T-helper 9 cell (primary cell): ENCODE data around the gene ARRB2.
A peak's percentile ranks its signal among the peaks of the same experiment; 100 is the strongest.

Experiments
- DNase-seq: peaks from one replicate; pipeline ENCODE4 v3.0.0-alpha.2; 2020

Gene ARRB2

DNA sequence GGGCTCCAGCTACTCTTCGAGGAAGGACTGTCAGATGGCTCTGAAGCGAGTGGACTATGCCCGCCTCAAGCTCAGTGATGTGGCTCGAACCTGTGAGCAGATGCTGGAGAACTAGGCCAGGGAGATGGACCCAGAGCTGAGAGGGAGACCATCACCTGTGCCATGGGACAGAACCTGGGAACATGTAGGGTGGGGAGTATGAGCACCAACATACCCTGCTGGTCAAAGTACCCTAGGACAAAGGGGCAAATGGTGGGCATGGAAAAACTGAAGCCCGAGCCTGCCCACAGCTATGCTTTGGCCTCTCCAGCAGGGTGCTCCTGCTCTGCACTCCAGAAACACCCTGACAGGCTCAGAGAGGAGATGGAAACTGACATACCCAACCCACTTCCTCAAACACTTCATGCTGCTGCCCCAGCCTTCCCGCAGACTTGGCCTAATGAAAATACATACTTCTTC lies 22.7 kb downstream of the ARRB2 start:
- no peak for DNase-seq

DNA sequence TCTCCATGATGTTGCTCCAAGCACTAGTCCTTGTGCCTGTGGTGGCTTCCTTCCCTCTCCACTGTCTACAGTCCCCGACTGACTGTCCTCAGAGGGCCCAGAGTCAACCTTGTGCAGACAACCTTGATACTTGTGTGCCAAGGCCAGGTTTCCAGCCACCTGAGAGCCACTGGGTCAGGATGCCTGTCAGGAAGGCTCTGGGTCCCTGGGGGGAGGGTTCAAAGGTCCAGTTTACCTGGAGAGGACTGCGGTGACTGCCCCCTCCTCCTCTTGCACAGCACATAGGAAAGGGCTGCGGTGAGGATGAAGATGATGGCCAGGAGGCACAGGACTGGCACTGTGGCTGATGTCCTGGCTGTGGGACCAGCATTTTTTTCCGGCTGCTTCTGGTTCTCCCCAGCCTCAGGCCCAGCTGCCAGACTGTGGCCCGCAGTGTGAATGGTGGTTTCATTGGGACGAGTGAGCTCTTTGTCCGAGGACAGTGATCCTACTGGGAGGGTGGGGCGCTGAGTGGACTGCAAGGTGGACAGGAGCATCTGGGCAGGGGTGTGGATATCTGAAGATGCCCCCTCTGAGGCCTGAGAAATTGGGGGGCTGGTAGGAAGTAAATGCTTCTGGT lies 24.5 kb downstream of the ARRB2 start:
- DNase-seq: no peak

DNA sequence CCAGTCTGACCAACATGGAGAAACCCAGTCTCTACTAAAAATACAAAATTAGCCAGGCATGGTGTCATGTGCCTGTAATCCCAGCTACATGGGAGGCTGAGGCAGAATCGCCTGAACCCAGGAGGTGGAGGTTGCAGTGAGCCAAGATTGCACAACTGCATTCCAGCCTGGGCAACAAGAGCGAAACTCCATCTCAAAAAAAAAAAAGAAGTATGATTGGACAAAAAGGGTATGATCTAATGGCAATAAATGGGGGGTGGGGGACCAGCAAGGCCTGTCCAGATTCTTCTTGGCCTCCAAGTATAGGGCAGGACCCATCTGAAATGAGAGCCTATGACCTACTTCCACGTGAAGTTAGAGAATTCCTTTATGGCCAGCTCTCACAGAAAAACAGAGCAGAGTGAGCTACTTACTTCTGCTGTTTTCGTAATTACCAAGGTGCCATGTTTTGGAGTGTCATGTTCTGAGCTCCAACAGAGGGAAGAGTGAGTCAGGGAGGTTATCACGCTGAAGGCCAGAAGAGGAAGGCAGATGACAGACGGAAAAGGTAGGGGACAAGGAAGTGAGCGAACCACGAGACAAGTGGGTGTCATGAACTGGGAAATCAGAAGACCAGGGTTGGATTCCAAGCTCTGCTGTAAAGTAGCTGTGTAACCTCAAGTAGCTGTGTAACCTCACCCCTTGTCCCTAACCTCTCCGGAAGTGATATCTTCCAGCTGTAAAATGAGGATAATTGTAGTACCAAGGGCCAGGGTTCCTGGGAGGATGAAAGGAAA lies 25.6 kb downstream of the ARRB2 start:
- DNase-seq: no peak

DNA sequence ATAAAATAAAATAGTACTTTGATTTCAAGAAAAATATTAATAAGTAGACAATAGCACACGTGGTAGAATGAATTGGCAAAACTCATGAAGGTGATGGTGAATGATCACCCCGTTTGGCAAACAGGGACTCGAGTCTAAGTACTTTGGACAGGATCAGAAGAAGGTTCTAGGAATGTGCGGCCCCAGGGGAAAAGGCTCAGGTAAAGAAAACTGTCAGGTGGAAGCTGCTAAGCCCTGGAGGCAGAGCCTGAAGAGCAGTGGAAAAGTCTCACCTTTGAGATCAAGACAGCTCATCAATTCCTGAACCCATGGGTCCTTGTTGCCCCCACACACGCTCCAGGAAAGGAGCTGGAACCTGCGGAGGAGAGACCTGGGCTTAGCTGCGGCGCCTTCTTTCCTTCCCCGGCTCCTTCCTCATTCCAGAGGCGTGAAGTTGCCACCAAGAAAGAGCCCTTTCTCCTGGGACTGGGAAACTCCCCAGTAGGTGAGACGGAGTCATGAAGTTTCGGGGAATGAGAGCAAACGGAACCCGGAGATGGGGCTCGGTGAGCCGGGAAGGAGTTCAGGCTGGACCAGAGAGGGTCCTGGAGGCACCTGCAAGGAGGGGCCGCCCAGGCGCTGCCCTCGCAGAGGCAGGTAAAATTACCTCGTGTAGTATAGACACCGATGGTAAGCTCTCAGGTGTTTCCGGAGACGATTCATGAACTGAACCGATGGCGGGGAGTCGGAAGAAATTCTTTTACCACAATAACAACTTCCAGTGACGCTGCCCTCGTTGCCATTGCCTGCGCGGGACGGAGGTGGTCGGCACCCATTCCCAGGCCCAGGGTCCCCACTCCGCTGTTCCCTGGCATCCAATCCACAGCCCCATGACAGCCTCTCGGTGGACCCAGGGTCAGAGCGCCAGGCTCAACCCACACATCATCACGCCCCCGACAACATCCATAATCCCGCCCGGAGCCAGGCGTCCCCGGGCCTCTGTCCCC lies 28.0 kb downstream of the ARRB2 start:
- DNase-seq: no peak

DNA sequence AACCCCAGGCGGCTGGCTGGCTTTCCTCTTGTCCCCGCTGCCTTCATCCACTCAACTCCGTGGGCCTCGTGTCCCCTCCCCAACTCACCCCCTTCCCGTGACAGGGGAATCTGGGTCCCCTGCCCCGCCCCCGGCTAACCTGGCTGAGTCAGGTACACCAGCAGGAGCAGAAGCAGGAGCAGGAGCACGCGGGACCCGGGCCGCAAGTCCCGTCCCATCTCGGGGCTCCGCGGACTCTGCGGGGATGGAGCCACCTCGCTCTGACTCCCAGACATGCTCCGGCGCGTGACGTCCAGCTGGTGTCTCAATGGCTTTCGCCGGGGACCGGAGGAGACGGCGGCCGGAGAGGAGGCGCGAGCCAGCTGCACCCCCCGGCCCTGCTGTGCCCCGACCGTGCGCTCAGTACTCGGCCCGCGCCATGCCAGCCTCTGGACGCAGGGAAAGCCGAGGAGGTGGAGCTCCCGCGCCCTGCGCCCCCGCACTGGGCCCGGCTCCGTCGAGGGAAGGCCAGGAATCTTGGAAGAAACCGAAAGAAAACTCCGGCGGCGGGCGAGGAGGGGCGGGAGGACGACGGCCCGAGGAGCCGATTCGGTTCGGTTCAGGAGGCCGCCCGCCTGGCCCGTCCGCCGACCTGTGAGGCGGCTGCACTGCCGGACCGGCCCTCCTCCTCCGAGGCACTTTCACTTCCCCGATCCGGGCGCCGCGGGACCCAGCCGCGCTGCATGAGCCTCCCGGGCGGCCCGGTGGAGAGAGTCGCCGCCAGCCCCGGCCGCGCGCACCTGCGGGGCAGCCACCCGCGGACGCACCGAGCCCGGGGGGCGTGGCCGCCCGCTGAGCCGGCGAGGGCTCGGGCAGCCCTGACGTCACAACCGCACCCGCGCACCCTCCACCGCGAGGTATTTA lies 28.9 kb downstream of the ARRB2 start, which contains the start of the genes CXCL16 and ZMYND15:
TSS of gene CXCL16 (minus strand) at position 807 of the 903 bp plus-strand sequence. CDS start at position 218, 589 bp downstream.
TSS of gene ZMYND15 (plus strand) at position 712 of the 903 bp plus-strand sequence. CDS start 716 bp downstream, outside the sequence.
- DNase-seq: peak; percentile 63

DNA sequence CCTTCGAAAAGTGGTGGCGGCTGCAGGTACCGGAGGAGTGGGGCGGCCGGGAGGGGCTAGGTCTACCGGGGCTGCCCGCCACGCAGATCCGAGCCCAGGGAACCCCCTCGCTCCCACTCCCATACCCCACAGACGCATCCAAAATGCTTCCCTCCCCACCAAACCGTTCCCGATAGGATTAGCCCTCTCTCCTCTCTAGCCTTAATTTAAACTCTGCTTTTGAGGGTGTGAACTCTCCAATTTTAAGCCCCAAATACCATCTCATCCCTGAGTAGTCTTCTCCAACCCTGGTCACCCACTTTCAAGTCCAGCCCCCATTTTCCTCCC lies 29.6 kb downstream of the ARRB2 start:
- no peak for DNase-seq

DNA sequence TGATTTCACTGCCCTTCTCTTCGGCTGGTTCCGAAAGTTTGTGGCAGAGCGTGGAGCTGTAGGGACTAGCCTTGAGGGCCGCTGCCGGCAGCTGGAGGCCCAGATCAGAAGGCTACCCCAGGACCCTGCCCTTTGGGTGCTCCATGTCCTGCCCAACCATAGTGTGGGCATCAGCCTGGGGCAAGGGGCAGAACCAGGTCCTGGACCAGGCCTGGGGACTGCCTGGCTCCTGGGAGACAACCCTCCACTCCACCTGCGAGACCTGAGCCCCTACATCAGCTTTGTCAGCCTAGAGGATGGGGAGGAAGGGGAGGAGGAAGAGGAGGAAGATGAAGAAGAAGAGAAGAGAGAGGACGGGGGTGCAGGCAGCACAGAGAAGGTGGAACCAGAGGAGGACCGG lies 30.2 kb downstream of the ARRB2 start:
- no peak for DNase-seq

DNA sequence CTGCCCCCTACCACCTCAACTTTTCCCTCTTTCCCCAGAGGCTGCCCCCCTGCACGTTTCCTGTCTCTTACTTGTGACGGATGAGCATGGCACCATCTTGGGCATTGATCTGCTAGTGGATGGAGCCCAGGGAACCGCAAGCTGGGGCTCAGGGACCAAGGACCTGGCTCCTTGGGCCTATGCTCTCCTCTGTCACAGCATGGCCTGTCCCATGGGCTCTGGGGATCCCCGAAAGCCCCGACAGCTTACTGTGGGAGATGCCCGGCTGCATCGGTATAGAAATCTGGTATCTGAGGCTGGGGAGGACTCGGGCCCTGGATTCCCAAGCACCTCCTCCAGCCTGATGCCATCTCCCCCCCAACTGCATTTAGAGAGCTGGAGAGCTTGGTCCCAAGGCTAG lies 31.1 kb downstream of the ARRB2 start:
- no peak for DNase-seq

DNA sequence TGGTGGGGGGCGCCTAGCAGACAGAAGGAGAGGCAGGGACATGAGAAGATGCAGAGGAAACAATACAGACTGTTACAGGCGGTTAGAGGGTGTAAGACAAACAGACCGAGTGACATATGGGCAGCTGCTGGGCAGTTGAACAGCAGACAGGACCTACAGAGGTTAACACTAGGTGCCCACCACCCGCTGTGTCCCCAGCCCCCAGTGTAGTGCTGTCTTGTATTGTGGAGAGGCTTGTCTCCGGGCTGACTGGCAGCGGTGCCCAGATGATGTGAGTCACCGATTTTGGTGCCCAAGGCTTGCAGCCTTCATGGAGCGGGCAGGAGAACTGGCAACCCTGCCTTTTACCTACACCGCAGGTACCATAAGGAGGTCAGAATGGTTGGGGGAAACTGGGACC lies 31.7 kb downstream of the ARRB2 start:
- DNase-seq: no peak

DNA sequence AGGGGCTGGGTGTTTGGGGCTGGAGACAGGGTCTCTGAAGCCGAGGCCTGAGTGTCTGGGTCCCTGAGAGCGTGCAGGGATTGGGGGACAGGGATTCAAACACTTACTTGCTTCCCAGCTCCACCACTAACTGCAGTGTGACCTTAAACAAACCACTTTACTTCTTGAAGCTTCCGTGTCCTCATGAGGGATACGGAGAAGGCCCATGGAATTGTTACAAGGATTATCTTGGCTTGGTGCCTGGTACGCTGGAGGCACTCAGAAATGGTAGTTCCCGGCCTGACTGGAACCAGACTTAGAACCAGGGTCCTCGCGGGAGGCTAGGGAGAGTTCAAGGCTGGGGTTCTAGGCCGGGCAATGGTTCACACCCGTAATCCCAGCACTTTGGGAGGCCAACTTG lies 32.2 kb downstream of the ARRB2 start:
- DNase-seq: no peak

DNA sequence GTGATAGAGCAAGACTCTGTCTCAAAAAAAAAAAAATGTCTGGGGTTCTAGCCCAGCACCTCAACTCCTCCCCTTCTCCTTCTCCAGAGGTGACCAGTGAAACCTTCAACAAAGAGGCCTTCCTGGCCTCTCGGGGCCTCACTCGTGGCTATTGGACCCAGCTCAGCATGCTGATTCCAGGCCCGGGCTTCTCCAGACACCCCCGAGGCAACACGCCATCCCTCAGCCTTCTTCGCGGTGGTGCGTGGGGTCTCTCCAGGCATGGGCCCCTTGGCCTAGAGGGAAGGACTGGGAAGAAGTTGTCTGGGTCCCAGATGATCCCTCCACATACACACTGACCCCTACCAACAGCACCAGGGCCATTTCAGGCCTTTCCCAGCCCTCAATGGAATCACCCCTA lies 32.8 kb downstream of the ARRB2 start:
- no peak for DNase-seq

DNA sequence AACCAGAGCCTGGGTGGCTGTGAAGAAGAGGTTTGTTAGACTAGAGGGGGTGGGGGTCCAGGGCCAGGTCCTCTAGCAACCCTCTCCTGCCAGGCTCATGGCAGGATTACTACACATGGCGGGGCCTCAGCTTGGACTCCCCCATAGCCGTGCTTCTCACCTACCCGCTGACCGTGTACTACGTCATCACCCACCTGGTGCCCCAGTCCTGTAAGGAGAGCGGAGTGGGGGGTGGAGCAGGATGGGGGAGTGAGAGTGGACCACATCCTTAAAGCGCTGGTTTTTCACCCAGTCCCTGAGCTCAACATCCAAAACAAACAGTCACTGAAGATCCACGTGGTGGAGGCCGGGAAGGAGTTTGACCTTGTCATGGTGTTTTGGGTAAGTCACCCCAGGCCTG lies 33.5 kb downstream of the ARRB2 start:
- DNase-seq: no peak

DNA sequence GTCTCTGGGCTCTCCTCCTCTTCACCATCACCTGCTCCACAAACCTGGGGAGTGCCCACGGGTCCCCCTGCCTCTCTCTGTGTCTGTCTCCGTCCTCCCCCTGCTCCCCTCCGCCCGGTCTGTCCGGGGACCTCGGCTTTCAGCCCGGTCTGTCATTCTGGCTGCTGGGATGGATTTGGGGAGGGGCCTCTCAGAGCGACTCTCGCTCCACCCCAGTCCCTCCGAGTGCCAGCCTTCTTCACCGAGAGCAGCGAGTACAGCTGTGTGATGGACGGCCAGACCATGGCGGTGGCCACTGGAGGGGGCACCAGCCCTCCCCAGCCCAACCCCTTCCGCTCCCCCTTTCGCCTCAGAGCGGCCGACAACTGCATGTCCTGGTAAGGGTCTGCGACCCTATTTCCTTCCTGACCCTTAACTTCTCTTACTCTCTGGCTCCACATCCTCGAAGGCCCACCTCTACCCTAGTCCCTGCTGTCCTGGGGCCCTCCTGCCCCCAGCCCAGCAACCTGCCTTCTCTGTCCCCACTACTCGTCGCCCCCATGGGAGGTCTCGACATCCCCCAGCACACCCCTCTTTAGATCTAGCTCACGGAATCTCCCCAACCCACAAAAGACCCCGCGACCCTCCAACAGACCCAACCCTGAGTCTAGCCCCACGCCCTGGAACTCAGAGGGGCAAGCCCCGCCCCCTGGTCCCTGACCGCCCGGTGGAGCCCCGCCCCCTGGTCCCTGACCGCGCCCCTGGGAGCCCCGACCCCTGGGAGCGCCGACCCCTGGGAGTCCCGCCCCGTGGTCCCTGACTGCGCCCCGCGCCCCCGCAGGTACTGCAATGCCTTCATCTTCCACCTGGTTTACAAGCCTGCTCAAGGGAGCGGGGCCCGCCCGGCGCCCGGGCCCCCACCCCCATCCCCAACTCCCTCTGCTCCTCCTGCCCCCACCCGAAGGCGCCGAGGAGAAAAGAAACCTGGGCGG lies 34.9 kb downstream of the ARRB2 start:
- DNase-seq: no peak

DNA sequence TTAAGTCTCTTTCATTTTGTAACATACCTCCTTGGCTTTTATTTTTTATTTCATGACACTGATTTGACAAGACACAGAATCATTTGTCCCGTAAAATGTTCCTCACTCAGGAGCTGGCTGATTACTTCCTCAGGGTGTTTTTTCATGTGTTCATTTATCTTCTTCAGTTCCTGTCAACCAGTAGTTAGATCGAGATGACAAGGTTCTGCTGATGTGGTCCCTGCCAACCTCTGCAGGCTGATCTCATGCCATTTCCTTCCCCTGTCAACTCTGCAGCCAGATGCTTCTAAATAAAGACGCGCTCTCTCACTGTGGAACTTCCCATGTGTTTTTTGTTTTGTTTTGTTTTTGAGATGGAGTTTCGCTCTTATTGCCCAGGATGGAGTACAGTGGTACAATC lies 37.4 kb downstream of the ARRB2 start:
- no peak for DNase-seq

DNA sequence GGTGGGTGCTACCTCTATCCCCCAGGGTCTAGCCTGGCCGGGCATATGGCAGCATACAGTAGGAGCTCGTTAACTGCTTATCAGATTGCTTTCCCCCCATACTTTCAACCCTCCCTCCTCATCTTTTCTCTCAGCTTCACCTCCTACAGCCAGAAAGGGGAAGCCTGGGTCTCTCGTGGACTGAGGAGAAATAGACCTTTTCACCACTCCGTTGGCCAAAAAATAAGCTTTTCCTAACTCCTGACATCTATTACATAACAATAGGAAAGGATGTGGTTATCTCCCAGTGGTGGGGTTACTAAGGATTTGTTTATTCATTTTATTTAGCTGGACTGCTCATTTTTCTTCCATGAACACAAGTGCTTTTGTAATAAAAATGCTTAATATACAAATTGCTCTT lies 38.3 kb downstream of the ARRB2 start:
- DNase-seq: no peak

DNA sequence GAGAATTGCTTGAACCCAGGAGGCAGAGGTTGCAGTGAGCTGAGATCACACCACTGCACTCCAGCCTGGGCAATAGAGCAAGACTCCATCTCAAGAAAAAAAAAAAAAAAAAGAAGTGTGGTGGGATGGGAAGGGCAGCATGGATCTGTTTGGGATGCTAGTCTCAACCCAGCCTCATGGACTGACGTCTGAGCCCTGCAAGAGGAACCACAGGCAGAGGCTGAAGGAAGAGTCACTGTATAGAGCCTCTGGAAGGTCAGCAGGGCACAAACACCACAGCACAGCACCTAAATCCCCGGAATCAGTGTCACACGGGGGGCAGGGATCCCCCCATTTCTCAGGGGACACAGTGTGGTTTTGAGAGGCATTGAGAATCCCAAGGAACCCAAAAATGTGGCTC lies 40.2 kb downstream of the ARRB2 start:
- no peak for DNase-seq

DNA sequence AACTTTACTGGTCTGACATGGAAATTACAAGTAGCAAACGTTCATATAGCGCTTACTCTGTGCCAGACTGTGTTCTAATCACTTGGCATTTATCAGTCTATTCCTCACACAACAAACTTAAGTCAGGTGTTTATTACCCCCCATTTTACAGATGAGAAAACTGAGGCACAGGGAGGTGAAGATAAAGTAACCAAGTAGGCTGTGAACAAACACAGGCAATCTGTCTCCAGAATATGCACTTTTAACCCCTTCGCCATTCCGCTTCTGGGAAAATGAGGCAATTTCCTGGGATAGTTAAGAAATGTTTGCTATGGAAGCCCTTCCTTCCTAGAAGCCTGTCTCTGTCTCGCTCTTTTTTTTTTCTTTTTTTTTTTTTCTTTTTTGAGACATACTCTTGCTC lies 41.5 kb downstream of the ARRB2 start:
- DNase-seq: no peak

DNA sequence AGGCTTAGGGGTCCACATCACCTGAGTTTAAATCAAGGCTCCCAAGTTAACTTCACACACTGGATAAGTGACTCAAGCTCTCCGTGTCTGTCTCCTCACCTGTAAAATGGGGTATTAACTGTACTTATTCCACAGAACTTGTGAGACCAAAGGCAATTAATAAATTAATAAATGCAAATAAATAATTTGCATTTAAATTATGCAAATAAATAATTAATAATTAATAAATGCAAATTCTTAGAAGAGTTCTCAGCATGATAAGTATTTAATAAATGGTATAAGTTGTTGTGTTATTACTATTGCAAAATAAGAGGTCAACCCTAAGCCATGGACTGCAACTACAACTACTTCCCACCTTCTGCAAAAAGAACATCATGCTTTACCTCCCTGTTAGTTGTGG lies 43.0 kb downstream of the ARRB2 start:
- no peak for DNase-seq

DNA sequence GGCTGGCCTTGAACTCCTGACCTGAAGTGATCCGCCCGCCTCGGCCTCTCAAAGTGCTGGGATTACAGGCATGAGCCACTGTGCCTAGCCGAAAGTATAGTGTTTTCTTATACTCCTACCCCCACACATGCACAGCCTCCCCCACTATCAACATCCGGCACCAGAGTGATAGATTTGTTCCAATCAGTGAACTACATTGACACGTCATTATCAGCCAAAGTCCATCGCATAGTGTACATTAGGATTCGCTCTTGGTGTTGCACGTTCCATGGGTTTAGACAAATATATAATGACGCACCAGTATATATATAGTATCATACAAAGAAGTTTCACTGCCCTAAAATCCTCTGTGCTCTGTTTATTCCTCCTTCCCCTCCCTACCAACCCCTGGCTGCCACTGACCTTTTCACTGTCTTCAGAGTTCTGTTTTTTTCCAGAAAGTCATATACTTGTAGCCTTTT lies 49.4 kb downstream of the ARRB2 start:
- no peak for DNase-seq

DNA sequence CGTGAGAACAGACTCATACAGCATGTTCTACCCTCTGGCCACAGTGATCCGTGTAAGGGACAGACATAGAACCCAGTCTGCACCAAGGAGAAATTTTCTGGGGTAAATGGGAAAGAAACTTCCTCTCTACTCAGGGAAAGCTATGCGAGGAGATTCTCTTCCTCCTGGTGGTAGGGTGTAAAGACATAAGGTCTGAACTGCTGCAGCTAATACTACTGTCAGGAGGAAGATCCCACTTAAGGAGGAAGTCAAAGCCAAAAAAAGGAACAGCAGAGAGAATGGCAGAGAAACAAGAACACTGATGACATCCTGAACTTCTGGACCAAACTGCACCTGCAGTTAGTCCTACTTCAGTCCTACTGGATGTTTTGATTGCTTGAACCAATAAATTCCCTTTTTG lies 54.2 kb downstream of the ARRB2 start:
- DNase-seq: no peak

DNA sequence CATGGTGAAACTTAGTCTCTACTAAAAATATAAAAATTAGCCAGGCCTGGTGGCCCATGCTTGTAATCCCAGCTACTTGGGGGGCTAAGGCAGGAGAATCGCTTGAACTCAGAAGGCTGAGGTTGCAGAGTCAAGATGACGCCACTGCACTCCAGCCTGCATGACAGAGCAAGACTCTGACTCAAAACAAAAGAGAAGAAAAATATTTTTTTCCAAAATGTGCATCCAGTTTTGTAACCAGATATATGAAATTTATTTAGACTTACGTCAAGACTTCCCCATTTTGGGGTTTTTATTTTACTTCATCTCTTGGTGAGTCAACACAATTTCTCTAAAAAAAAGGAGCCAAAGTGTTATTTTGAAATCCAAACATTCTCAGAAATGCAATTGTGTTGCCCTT lies 55.8 kb downstream of the ARRB2 start:
- no peak for DNase-seq
